ENCODE data around the gene ZSCAN1. TPM values are rescaled to one million over a fixed set of nuclear protein-coding genes. Genes with fewer than 3 reads are reported as not detected.

Gene ZSCAN1
- total RNA-seq, 1 donor from 2014 or later = 3.5 TPM

GRCh38 chr19:58042495-58043340 lies 8.9 kb downstream of the ZSCAN1 start:
- Mint-ChIP-seq H3K27me3 (ENCODE audit: low read depth) (peaks cover 2% of the 10 kb centered on the region), H3K4me1 (peaks cover 2% of the 10 kb centered on the region), H3K27ac (no peak overlapping the region), H3K36me3 (peaks cover 2% of the 10 kb centered on the region), H3K9me3 (peaks cover 35% of the 10 kb centered on the region), H3K4me3 (no peak overlapping the region)
- no peak for DNase-seq (ENCODE audit: low spot score in 2 of 2, unreplicated experiment in 2 of 2)
- TF ChIP-seq, protein P1, sequence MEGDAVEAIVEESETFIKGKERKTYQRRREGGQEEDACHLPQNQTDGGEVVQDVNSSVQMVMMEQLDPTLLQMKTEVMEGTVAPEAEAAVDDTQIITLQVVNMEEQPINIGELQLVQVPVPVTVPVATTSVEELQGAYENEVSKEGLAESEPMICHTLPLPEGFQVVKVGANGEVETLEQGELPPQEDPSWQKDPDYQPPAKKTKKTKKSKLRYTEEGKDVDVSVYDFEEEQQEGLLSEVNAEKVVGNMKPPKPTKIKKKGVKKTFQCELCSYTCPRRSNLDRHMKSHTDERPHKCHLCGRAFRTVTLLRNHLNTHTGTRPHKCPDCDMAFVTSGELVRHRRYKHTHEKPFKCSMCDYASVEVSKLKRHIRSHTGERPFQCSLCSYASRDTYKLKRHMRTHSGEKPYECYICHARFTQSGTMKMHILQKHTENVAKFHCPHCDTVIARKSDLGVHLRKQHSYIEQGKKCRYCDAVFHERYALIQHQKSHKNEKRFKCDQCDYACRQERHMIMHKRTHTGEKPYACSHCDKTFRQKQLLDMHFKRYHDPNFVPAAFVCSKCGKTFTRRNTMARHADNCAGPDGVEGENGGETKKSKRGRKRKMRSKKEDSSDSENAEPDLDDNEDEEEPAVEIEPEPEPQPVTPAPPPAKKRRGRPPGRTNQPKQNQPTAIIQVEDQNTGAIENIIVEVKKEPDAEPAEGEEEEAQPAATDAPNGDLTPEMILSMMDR (IDR thresholded peaks at IDR 0.05; ENCODE audit: unreplicated experiment) = no peak

GRCh38 chr19:58044391-58044790 lies 10.6 kb downstream of the ZSCAN1 start:
- H3K36me3 Mint-ChIP-seq = peaks cover 2% of the 10 kb centered on the region
- no peak for DNase-seq (ENCODE audit: low spot score in 2 of 2, unreplicated experiment in 2 of 2)
- no peak overlapping the region for H3K27ac Mint-ChIP-seq
- H3K27me3 Mint-ChIP-seq (ENCODE audit: low read depth) = no peaks in the 10 kb centered on the region
- TF ChIP-seq, protein P1 (IDR thresholded peaks at IDR 0.05; ENCODE audit: unreplicated experiment) = no peak
- H3K4me1 Mint-ChIP-seq = no peaks in the 10 kb centered on the region
- no peak overlapping the region for H3K4me3 Mint-ChIP-seq
- peaks cover 40% of the 10 kb centered on the region for H3K9me3 Mint-ChIP-seq

GRCh38 chr19:58044886-58045285 lies 11.1 kb downstream of the ZSCAN1 start:
- H3K4me1 Mint-ChIP-seq = no peaks in the 10 kb centered on the region
- peaks cover 2% of the 10 kb centered on the region for H3K36me3 Mint-ChIP-seq
- H3K9me3 Mint-ChIP-seq = peaks cover 45% of the 10 kb centered on the region
- DNase-seq (ENCODE audit: low spot score in 2 of 2, unreplicated experiment in 2 of 2) = no peak
- H3K27ac Mint-ChIP-seq = no peak overlapping the region
- no peaks in the 10 kb centered on the region for H3K27me3 Mint-ChIP-seq (ENCODE audit: low read depth)
- TF ChIP-seq, protein P1 (IDR thresholded peaks at IDR 0.05; ENCODE audit: unreplicated experiment) = no peak
- H3K4me3 Mint-ChIP-seq = no peak overlapping the region

GRCh38 chr19:58045411-58046050 lies 11.7 kb downstream of the ZSCAN1 start:
- H3K4me1 Mint-ChIP-seq = no peaks in the 10 kb centered on the region
- no peak for DNase-seq (ENCODE audit: low spot score in 2 of 2, unreplicated experiment in 2 of 2)
- no peaks in the 10 kb centered on the region for H3K27me3 Mint-ChIP-seq (ENCODE audit: low read depth)
- no peak overlapping the region for H3K4me3 Mint-ChIP-seq
- no peak overlapping the region for H3K27ac Mint-ChIP-seq
- peaks cover 2% of the 10 kb centered on the region for H3K36me3 Mint-ChIP-seq
- peaks cover 46% of the 10 kb centered on the region for H3K9me3 Mint-ChIP-seq
- TF ChIP-seq, protein P1 (IDR thresholded peaks at IDR 0.05; ENCODE audit: unreplicated experiment) = no peak

DNA sequence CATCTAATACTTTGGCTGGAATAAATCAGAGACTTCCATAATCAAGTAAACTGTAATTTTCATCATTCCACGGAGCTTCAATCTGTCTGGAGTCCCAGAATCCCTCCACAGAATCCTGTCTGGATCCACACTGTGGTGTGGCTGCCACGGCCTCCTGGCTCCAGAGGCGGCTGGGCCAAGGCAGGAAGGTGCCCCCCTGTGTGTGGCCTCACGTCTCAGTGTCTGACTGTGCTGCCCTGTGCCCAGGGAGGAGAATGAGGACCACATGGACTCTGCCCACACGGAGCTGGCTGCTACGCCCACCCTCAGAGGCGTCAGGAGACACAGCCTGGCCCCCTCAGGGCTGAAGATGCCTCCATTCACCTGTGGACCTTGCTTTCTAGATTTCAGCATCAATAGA lies 13.0 kb downstream of the ZSCAN1 start:
- Mint-ChIP-seq H3K4me3 (no peak overlapping the region), H3K36me3 (peaks cover 3% of the 10 kb centered on the region), H3K9me3 (peaks cover 46% of the 10 kb centered on the region), H3K27me3 (ENCODE audit: low read depth) (no peaks in the 10 kb centered on the region), H3K27ac (no peak overlapping the region), H3K4me1 (no peaks in the 10 kb centered on the region)
- TF ChIP-seq, protein P1 (IDR thresholded peaks at IDR 0.05; ENCODE audit: unreplicated experiment) = no peak
- DNase-seq (ENCODE audit: low spot score in 2 of 2, unreplicated experiment in 2 of 2) = no peak

Measured in mesothelial cell of epicardium (in vitro differentiated cells).